ENCODE results near the gene PEX26. TPM values are rescaled to one million over a fixed set of nuclear protein-coding genes. Genes with fewer than 3 reads are reported as not detected.
"Not testable (repeated sequence)": the region's sequence is repeated elsewhere in the genome, so short reads cannot be mapped to it uniquely, and the experiment has no call there.

Gene PEX26
- total RNA-seq, 1 experiment from 2014 or later = 19.2 TPM

DNA sequence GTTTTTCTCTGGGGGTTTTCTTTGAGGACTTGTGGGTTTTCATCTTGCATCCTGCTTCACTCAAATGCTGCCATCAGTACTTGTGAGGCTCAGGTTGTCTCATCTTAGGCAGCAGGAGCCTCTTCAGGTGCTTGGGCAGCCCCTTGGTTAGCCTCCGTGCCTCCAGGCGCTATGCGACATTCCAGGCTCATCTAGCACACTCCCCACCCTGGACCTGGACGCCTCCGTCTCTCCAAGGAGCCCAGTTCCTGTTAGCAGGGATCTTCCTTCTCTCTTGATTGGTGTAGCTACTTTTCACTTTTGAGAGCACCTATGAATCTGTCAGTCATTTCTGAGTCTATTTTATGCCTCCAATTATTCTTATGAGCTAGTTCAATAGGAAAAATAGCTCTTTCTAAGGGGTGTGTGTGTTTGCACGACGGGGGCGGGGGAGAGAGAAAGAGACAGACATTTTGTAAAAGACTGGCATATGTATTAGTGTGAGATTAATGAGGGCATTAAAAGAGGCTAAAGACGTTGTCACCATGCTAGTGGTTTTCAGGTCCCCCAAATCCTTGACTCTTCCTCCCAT, 40.6 kb downstream of the PEX26 start:
- H3K27ac ChIP-seq = no peak overlapping the region
- H3K4me1 ChIP-seq (replicated peaks) = peaks cover 8% of the 10 kb centered on the region
- no peaks in the 10 kb centered on the region for H3K27me3 ChIP-seq (replicated peaks)
- H3K9me3 ChIP-seq (replicated peaks) = no peaks in the 10 kb centered on the region
- no peak for DNase-seq (ENCODE audit: low read depth in 1 of 2, low spot score in 2 of 2)
- H3K36me3 ChIP-seq = no peaks in the 10 kb centered on the region
- H3K4me3 ChIP-seq = no peak overlapping the region

- no peaks in the 10 kb centered on the region for H3K27me3 ChIP-seq (replicated peaks)
- no peaks in the 10 kb centered on the region for H3K9me3 ChIP-seq (replicated peaks)
- H3K27ac ChIP-seq = no peak overlapping the region
- H3K36me3 ChIP-seq = no peaks in the 10 kb centered on the region
- H3K4me3 ChIP-seq = no peak overlapping the region
- peaks cover 8% of the 10 kb centered on the region for H3K4me1 ChIP-seq (replicated peaks)
- DNase-seq (ENCODE audit: low read depth in 1 of 2, low spot score in 2 of 2) = no peak
These were observed 41.8 kb downstream of the PEX26 start for GRCh38 chr22:18119409-18120110.

DNA sequence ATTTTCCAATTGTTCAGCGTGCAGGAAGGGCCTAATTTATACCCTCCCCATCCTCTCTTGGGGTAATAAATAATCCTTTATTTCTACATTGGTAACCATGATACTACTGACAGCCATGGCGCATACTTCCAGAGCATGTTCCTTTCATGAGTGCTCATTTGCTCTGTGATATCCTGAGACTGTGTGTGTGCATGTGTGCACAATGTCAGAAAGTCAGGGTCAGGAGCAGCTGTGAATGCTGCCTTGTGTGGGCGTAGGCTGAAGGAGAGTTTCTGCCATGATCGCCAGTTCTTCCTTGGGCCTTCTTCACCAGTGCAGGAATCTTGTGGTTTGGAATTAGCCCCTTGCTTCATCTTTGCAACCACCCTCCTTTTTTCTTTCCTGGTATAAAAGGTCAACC, 43.1 kb downstream of the PEX26 start:
- H3K36me3 ChIP-seq = no peaks in the 10 kb centered on the region
- no peaks in the 10 kb centered on the region for H3K27me3 ChIP-seq (replicated peaks)
- H3K4me1 ChIP-seq (replicated peaks) = peaks cover 8% of the 10 kb centered on the region
- no peak for DNase-seq (ENCODE audit: low read depth in 1 of 2, low spot score in 2 of 2)
- no peak overlapping the region for H3K27ac ChIP-seq
- H3K9me3 ChIP-seq (replicated peaks) = no peaks in the 10 kb centered on the region
- H3K4me3 ChIP-seq = no peak overlapping the region

DNA sequence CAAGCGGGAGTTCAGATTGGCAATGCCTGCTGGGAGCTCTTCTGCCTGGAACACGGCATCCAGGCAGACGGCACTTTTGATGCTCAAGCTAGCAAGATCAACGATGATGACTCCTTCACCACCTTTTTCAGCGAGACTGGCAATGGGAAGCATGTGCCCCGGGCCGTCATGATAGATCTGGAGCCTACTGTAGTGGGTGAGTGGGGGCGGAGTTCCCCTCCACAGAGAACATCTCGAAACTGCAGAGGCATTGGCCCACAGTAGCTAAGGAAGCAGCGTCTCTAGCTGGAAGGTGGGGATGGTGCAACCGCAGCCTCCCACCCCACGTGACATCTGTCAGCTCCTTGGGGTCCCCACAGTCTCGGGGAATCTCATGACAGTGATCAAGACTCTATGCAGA, 43.7 kb downstream of the PEX26 start:
- Histone ChIP-seq H3K27me3 (replicated peaks) (no peaks in the 10 kb centered on the region), H3K27ac (no peak overlapping the region), H3K9me3 (replicated peaks) (no peaks in the 10 kb centered on the region), H3K4me3 (no peak overlapping the region), H3K36me3 (no peaks in the 10 kb centered on the region), H3K4me1 (replicated peaks) (peaks cover 8% of the 10 kb centered on the region)
- no peak for DNase-seq (ENCODE audit: low read depth in 1 of 2, low spot score in 2 of 2)

DNA sequence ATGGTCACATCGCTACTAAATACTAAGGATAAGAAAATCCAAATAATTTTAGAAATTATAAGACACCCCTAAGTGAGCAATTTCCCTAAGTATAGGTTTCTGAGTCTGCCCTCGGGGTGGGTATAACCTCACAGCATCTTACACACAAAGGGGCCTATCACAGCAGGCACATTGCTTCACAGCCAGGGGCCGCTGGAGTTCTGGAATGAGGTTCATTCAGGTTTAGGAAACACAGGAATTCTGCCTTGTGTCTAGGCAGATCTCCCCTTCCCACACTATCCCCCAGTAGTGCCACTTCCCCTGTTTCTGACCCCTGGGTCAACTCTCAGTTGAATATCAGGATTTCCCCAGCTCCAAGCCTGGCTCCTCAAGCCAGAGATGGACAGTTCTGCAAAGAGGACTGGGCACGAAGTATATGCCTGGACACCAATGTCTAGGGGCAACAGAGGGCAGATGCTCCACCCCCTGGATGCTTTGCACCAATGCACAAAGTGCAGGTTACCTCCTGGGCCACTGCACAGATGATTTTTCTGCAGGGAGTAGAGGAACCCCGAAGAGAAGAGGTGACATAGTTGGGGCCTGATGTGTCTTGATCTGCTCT, 44.3 kb downstream of the PEX26 start:
- no peaks in the 10 kb centered on the region for H3K9me3 ChIP-seq (replicated peaks)
- H3K4me3 ChIP-seq = no peak overlapping the region
- peaks cover 8% of the 10 kb centered on the region for H3K4me1 ChIP-seq (replicated peaks)
- H3K36me3 ChIP-seq = no peaks in the 10 kb centered on the region
- DNase-seq (ENCODE audit: low read depth in 1 of 2, low spot score in 2 of 2) = no peak
- H3K27me3 ChIP-seq (replicated peaks) = no peaks in the 10 kb centered on the region
- no peak overlapping the region for H3K27ac ChIP-seq

DNA sequence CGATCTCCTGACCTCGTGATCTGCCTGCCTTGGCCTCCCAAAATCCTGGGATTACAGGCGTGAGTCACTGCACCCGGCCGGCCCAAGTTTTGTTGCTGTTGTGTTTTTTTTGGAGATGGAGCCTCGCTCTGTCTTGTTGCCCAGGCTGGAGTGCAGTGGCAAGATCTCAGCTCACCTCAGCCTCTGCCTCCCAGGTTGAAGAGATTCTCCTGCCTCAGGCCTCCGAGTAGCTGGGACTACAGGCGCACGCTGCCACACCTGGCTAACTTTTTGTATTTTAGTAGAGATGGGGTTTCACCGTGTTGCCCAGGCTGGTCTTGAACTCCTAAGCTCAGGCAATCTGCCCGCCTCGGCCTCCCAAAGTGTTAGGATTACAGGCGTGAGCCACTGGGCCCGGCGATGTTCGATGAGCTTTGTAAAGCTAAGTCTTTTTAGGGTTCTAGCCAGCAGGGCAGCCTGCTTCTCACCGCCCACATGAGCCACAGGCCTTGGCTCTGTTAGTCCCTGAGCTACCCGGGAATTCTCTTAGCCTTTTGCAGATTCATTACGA, 45.8 kb downstream of the PEX26 start:
- H3K27me3 ChIP-seq (replicated peaks); H3K27ac ChIP-seq; H3K4me1 ChIP-seq (replicated peaks); H3K9me3 ChIP-seq (replicated peaks); H3K36me3 ChIP-seq; H3K4me3 ChIP-seq; DNase-seq (ENCODE audit: low read depth in 1 of 2, low spot score in 2 of 2): not testable (repeated sequence)

- no peaks in the 10 kb centered on the region for H3K27me3 ChIP-seq (replicated peaks)
- H3K36me3 ChIP-seq = no peaks in the 10 kb centered on the region
- no peak overlapping the region for H3K4me3 ChIP-seq
- DNase-seq (ENCODE audit: low read depth in 1 of 2, low spot score in 2 of 2) = no peak
- H3K27ac ChIP-seq = no peak overlapping the region
- H3K4me1 ChIP-seq (replicated peaks) = no peaks in the 10 kb centered on the region
- no peaks in the 10 kb centered on the region for H3K9me3 ChIP-seq (replicated peaks)
These were observed 48.8 kb downstream of the PEX26 start for GRCh38 chr22:18126606-18127005.

DNA sequence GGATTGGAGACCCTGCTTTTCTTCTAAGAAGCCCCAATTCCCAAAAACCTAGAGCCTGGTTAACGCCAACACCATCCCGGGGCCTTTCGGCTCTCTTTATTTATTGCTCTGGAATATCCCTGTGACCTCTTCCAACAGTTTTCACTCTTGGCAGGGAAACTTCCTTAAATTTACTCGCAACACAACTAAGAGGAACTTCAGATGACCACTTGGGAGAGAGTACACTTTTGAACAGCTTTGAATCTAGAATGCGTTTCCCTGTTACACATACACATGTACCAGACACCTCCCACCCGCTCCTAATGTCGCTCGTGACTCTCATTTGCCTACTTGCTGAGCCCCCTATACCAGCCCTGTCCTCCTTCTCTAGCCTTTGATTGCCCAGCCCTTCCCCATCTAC, 52.2 kb downstream of the PEX26 start:
- DNase-seq (ENCODE audit: low read depth in 1 of 2, low spot score in 2 of 2) = no peak
- H3K27ac ChIP-seq = no peak overlapping the region
- H3K4me1 ChIP-seq (replicated peaks) = no peaks in the 10 kb centered on the region
- H3K4me3 ChIP-seq = no peak overlapping the region
- no peaks in the 10 kb centered on the region for H3K9me3 ChIP-seq (replicated peaks)
- no peaks in the 10 kb centered on the region for H3K36me3 ChIP-seq
- no peaks in the 10 kb centered on the region for H3K27me3 ChIP-seq (replicated peaks)

DNA sequence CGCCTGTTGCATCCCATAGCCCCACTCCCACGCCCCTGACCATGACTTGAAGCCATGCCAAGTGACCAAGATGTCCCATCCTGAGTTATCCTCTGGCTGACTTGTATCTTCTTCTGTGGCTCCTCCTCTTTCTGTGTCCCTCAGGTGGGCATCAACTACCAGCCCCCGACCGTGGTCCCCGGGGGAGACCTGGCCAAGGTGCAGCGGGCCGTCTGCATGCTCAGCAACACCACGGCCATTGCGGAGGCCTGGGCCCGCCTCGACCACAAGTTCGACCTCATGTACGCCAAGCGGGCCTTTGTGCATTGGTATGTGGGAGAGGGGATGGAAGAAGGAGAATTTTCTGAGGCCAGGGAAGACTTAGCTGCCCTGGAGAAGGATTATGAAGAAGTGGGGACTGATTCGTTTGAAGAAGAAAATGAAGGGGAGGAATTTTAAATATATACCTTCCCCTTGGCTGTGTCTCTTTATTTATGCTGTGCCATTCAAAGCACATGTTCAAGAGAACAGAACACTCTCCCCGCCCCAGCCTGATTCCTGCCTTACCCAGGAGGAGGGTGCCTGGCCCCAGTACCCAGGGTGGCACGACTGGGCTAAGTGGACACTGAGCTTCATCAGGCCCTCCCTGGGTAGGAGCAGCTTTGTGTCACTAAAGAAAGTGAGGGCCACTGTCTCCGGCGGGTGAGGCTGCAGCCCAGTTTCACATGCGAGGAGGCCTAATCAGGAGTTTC, 53.1 kb downstream of the PEX26 start:
- Histone ChIP-seq H3K27ac (no peak overlapping the region), H3K9me3 (replicated peaks) (no peaks in the 10 kb centered on the region), H3K4me1 (replicated peaks) (no peaks in the 10 kb centered on the region), H3K27me3 (replicated peaks) (no peaks in the 10 kb centered on the region), H3K4me3 (no peak overlapping the region), H3K36me3 (no peaks in the 10 kb centered on the region)
- no peak for DNase-seq (ENCODE audit: low read depth in 1 of 2, low spot score in 2 of 2)

GRCh38 chr22:18133452-18133851, 55.7 kb downstream of the PEX26 start:
- no peaks in the 10 kb centered on the region for H3K9me3 ChIP-seq (replicated peaks)
- no peak for DNase-seq (ENCODE audit: low read depth in 1 of 2, low spot score in 2 of 2)
- H3K4me3 ChIP-seq = no peak overlapping the region
- no peaks in the 10 kb centered on the region for H3K4me1 ChIP-seq (replicated peaks)
- H3K27me3 ChIP-seq (replicated peaks) = no peaks in the 10 kb centered on the region
- no peaks in the 10 kb centered on the region for H3K36me3 ChIP-seq
- H3K27ac ChIP-seq = no peak overlapping the region

DNA sequence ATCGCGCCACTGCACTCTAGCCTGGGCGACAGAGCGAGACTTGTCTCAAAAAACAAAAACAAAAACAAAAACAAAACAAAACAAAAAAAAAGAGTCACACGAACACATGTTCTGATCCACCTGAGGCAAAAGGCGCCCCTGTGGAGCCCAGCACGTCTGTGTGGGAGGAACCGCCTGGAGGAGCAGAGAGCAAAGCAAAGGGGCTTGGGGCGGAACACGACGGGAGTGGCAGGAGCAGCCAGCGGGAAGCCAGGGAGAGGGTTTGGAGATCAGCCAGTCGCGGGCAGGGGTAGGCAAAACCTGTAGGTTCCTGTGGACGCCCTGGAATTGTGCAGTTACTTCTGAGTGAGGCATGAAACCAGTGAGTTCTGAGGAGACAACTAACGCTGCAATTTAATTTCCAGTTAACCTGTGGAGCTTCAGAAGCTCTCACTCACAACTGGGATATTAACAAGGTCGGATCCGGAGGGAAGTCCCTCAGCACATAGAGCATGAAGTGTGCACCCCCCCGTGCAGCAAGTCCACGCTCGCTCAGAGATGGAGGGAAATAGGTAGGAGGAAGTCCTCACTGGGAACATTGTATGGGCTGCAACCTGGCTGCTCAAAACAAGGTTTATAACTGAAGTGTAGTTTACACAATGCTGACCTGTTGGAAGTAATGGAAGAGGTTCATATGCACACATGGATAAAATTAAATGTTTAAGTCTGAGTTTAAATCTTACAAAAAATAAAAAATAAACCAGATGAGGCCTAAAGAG, 59.0 kb downstream of the PEX26 start:
- Histone ChIP-seq H3K4me3 (no peak overlapping the region), H3K27ac (no peak overlapping the region), H3K36me3 (no peaks in the 10 kb centered on the region), H3K4me1 (replicated peaks) (no peaks in the 10 kb centered on the region), H3K9me3 (replicated peaks) (no peaks in the 10 kb centered on the region; the same call in 1 of the 2 replicates), H3K27me3 (replicated peaks) (no peaks in the 10 kb centered on the region)
- no peak for DNase-seq (ENCODE audit: low read depth in 1 of 2, low spot score in 2 of 2)

DNA sequence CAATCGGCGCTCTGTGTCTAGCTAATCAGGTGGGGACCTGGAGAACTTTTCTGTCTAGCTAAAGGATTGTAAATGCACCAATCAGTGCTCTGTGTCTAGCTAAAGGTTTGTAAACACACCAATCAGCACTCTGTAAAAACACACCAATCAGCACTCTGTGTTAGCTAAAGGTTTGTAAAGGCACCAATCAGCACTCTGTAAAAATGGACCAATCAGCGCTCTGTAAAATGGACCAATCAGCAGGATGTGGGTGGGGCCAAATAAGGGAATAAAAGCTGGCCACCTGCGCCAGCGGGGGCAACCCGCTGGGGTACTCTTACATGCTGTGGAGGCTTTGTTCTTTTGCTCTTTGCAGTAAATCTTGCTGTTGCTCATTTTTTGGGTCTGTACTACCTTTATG, 63.2 kb downstream of the PEX26 start:
- H3K9me3 ChIP-seq (replicated peaks); H3K4me1 ChIP-seq (replicated peaks); H3K4me3 ChIP-seq; H3K27me3 ChIP-seq (replicated peaks); DNase-seq (ENCODE audit: low read depth in 1 of 2, low spot score in 2 of 2); H3K27ac ChIP-seq; H3K36me3 ChIP-seq: not testable (repeated sequence)

DNA sequence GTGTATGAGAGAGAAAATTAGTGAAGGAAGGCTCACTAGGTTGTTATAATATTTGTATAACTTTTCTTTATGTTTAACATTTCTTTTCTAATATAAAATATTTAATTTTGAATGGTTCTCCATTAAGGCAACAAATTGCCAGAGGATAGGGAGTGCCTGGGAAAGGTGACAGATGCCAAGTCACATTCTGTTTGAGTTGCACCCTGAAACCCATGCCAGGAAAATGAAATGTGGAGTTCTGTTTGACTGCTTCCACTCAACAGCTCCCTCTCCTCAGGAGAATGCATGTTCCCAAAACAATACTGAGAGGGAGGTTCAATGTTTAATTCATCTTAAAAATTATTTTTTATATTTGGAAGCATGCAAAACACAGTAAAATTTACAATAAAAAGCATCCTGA, 66.3 kb downstream of the PEX26 start:
- H3K4me3 ChIP-seq = no peak overlapping the region
- no peak for DNase-seq (ENCODE audit: low read depth in 1 of 2, low spot score in 2 of 2)
- H3K27me3 ChIP-seq (replicated peaks) = no peaks in the 10 kb centered on the region
- H3K4me1 ChIP-seq (replicated peaks) = no peaks in the 10 kb centered on the region; the same call in 1 of the 2 replicates
- H3K9me3 ChIP-seq (replicated peaks) = no peaks in the 10 kb centered on the region; the same call in 1 of the 2 replicates
- H3K36me3 ChIP-seq = no peaks in the 10 kb centered on the region
- H3K27ac ChIP-seq = no peak overlapping the region

Measured in SJSA1 (cell line).